Activated T-helper 2 cell treated with anti-CD3 and anti-CD28 coated beads, Interferon-gamma antibody, Interleukin-2, Interleukin-4, amounts not matched to agents 10 μg/mL and 5 μg/mL and 100 μg/mL, durations not matched to agents 14 hours and 24 hours and 36 hours (primary cell): ENCODE measurements around the gene APBA2. TPM values are rescaled to one million over a fixed set of nuclear protein-coding genes. Genes with fewer than 3 reads are reported as not detected.

Experiments used
- DNase-seq: peaks from one replicate; pipeline ENCODE4 v3.0.0; 2021; ENCODE audit warnings: low spot score
- H3K27ac Mint-ChIP-seq: one replicate; pipeline ENCODE4 v1.8.0; 2021; ENCODE audit warnings: mixed read lengths
- H3K27me3 Mint-ChIP-seq: one replicate; pipeline ENCODE4 v1.8.0; 2021; ENCODE audit warnings: low read depth, mixed read lengths
- H3K36me3 Mint-ChIP-seq: one replicate; pipeline ENCODE4 v1.8.0; 2021; ENCODE audit warnings: low read depth, mixed read lengths
- H3K4me1 Mint-ChIP-seq: one replicate; pipeline ENCODE4 v1.8.0; 2021; ENCODE audit warnings: low read depth, mixed read lengths
- H3K4me3 Mint-ChIP-seq: one replicate; pipeline ENCODE4 v1.8.0; 2021; ENCODE audit warnings: low read depth, mild to moderate bottlenecking, moderate library complexity, mixed read lengths
- H3K9me3 Mint-ChIP-seq: one replicate; pipeline ENCODE4 v1.8.0; 2021; ENCODE audit warnings: mixed read lengths
- intact Hi-C: fragments of 100-400 bp; cut with micrococcal nuclease; formaldehyde crosslinking; loops from one replicate; pipeline ENCODE4 v1.15.1; 2023
- total RNA-seq: library from RNA; stranded (reverse); gene quantifications from 2 replicates; pipeline ENCODE4 v1.2.3, GENCODE V29; 2022

The APBA2 gene
- total RNA-seq, 1 donor from 2014 or later = 1.2 TPM

DNA sequence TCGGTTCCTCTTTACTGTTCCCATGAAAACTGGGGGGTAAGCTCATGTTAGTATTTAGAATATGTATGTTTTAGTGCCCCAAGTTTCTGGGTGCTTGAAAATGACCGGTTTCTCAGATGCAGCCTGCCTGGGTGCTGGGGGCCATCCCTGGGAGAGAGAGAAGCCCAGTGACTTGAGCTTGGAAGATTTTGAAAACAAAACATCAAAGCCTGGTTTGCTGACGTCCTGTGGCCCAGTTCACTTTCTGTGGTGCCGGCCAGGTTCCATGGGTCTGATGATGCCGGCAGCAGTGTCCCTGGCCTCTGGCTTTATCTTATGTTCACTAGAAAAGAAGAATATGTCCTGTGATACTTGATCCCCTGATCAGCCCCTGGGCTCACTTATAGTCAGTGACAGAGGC lies 17.1 kb downstream of the APBA2 start:
- no peak overlapping the region for H3K4me3 Mint-ChIP-seq
- peaks cover 11% of the 10 kb centered on the region for H3K27me3 Mint-ChIP-seq
- no peaks in the 10 kb centered on the region for H3K4me1 Mint-ChIP-seq
- intact Hi-C loops = no loop called here
- H3K36me3 Mint-ChIP-seq = no peaks in the 10 kb centered on the region
- DNase-seq = no peak
- H3K9me3 Mint-ChIP-seq = no peaks in the 10 kb centered on the region
- H3K27ac Mint-ChIP-seq = no peak overlapping the region

- no peak overlapping the region for H3K4me3 Mint-ChIP-seq
- no peaks in the 10 kb centered on the region for H3K36me3 Mint-ChIP-seq
- intact Hi-C loops = no loop called here
- H3K9me3 Mint-ChIP-seq = no peaks in the 10 kb centered on the region
- no peak overlapping the region for H3K27ac Mint-ChIP-seq
- DNase-seq = no peak
- peaks cover 11% of the 10 kb centered on the region for H3K27me3 Mint-ChIP-seq
- no peaks in the 10 kb centered on the region for H3K4me1 Mint-ChIP-seq
Measured at GRCh38 chr15:28903555-28903954, 17.8 kb downstream of the APBA2 start.

GRCh38 chr15:28904003-28904402 lies 18.2 kb downstream of the APBA2 start:
- H3K4me1 Mint-ChIP-seq = no peaks in the 10 kb centered on the region
- H3K4me3 Mint-ChIP-seq = no peak overlapping the region
- DNase-seq = no peak
- no peaks in the 10 kb centered on the region for H3K36me3 Mint-ChIP-seq
- H3K27me3 Mint-ChIP-seq = peaks cover 11% of the 10 kb centered on the region
- no peak overlapping the region for H3K27ac Mint-ChIP-seq
- intact Hi-C loops = no loop called here
- H3K9me3 Mint-ChIP-seq = no peaks in the 10 kb centered on the region

DNA sequence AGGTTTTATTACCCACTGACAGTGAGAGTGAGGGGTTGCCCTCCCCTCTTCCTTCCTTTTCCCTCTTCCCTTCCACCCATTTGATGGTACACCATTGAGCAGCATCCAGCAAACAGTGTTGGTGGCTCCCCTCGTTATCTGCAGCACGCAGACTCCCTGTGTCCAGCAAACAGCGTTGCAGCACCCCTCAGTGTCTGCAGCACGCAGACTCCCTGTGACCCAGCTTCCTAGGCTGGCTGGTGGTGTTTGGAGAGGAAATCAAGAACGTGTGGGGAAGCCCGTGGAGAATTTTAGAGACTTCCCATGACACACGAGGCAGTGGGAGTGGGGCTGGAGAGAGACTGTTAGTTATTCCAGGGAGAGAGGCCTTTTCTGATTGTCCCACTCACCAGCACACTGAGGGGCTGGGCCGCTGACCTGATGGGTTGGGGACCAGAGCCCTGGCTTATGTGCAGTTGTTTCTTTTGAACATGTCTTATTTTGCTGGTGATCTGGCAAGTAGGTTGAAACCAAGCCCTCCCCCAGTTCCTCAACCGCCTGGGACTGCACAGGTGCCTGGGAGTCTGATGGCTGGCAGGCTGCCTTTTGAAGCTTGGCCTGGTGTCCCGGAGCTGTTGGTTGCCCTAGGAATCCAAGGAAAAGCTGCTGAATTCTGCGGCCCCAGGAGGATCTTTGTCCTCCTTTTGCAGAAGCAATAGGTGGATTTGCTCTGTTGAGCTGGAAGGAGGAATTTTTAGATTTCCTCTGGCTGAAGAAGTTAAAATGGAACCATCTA lies 19.0 kb downstream of the APBA2 start:
- Mint-ChIP-seq H3K4me3 (no peak overlapping the region), H3K36me3 (no peaks in the 10 kb centered on the region), H3K4me1 (no peaks in the 10 kb centered on the region), H3K27me3 (peaks cover 11% of the 10 kb centered on the region), H3K9me3 (no peaks in the 10 kb centered on the region), H3K27ac (no peak overlapping the region)
- DNase-seq = no peak
- intact Hi-C loops = no loop called here

- Mint-ChIP-seq H3K36me3 (no peaks in the 10 kb centered on the region), H3K4me3 (no peak overlapping the region)
Measured at GRCh38 chr15:28907338-28907960, 21.7 kb downstream of the APBA2 start.

DNA sequence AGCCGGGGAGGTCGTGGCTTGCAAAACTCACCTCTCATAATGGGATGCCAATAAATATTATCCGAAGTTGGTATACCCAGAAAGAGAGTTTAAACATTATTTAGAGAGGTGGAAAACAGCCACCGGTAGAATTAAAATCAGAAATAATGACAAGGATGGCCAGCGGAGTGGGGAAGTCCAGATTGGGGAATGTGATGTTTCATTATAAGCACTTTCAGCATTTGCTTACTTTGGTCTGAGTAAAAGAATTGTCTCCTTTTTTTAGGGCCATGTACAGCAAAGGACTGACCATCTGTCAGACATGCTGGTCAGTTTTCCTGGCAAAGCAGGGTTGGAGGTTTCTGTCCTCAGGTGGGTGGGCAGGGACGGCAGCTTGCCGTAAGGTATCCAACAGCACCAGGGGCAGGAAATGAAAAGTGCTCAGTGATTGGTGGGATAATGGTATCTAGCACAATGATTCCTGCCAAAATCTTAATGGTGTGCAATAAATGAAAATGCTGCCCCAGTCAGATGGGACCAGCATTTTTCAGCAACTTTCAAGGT lies 24.3 kb downstream of the APBA2 start:
- no peak overlapping the region for H3K4me3 Mint-ChIP-seq

More at GRCh38 chr15:28907338-28907960, 21.7 kb downstream of the APBA2 start:
- Mint-ChIP-seq H3K27me3 (peaks cover 11% of the 10 kb centered on the region), H3K27ac (no peak overlapping the region), H3K9me3 (no peaks in the 10 kb centered on the region), H3K4me1 (peaks cover 2% of the 10 kb centered on the region)
- no peak for DNase-seq
- intact Hi-C loops = no loop called here

DNA sequence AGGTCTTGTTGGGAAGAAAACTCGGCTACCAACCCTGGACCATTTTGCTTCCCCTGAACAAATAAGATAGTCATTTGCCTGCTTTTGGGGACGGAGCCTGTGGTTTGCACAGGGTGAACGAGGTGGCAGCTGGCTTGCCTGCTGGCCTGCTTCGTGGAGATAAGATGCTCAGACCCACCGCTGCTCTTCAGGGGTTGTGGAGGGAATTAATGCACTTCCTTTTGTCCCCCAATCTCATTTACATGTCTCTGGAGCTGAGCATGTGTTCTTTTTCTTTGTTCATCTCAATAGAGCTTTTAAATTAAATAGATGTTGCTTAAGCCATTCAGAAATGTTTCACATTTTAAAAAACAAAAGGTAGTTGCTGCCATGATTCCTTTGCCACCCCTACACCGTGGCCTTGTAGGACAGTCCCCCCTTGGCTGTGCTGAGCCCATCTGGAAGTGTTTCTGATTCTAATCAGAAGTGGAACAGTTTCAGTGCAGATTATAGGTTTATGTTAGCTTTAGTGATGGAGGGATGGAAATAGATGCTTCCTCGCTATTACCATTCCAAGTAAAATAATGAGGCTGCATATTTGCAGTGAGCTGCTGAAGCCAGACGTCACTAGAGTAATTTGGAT lies 25.6 kb downstream of the APBA2 start:
- Mint-ChIP-seq H3K9me3 (no peaks in the 10 kb centered on the region), H3K4me1 (peaks cover 2% of the 10 kb centered on the region), H3K4me3 (no peak overlapping the region), H3K36me3 (no peaks in the 10 kb centered on the region), H3K27ac (no peak overlapping the region), H3K27me3 (peaks cover 7% of the 10 kb centered on the region)
- intact Hi-C loops = no loop called here
- DNase-seq = no peak

More for the DNA sequence above, 24.3 kb downstream of the APBA2 start:
- intact Hi-C loops = no loop called here
- peaks cover 11% of the 10 kb centered on the region for H3K27me3 Mint-ChIP-seq
- H3K27ac Mint-ChIP-seq = no peak overlapping the region
- H3K9me3 Mint-ChIP-seq = no peaks in the 10 kb centered on the region
- H3K4me1 Mint-ChIP-seq = peaks cover 2% of the 10 kb centered on the region
- H3K36me3 Mint-ChIP-seq = no peaks in the 10 kb centered on the region
- DNase-seq = no peak

- H3K27me3 Mint-ChIP-seq = peaks cover under 1% of the 10 kb centered on the region
- intact Hi-C loops = no loop called here
- no peak for DNase-seq
- peaks cover 2% of the 10 kb centered on the region for H3K4me1 Mint-ChIP-seq
- H3K27ac Mint-ChIP-seq = no peak overlapping the region
- H3K4me3 Mint-ChIP-seq = no peak overlapping the region
- H3K9me3 Mint-ChIP-seq = no peaks in the 10 kb centered on the region
- no peaks in the 10 kb centered on the region for H3K36me3 Mint-ChIP-seq
Measured at GRCh38 chr15:28912422-28912821, 26.6 kb downstream of the APBA2 start.

DNA sequence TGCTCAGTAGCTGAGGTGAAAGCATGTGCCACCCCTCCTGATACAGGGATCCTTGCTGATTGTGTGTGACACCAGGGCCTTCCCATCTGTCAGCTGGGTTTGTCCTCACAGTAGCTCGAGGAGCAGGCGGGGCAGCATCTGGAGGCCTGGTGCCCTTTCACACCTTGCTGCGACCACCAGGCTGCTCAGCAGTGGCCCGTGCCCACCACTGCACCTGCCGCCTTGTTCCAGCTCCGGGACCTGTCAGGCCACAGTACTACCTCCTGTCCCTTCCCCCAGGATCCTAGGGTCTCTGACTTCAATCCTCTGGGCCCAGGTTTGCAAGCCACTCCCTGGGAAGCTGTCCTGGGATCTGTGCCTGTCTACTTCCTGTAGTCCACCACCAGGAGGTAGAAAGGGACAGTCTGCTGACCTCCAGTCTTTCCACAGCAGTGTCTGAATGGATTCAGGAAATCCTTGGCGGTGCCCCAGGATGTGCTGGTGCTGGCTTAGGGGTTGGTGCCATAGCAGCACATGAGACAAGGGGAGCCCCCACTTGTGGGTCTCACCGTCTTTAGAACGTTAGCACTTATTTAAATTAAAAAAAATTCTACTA lies 27.5 kb downstream of the APBA2 start:
- no peaks in the 10 kb centered on the region for H3K27me3 Mint-ChIP-seq
- H3K4me3 Mint-ChIP-seq = no peak overlapping the region
- peaks cover 2% of the 10 kb centered on the region for H3K4me1 Mint-ChIP-seq

DNA sequence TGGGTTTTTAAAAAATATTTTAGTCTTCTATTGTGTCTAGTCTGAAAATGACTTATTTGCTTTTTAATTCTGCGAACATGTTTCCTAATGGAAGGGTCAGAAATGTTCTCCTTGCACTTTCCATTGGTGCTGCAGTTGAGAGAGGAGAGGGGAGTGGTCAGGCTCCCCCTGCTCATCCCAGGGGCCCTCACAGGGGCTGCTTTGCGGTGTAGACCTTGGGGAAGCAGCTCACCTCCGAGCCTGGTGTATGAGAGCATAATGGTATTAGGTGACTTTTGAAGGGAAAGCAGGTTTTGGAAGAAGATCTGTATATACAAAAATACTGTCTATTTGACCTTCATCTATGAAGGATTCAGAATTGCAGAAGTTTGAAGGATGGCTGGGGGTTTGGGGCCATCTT lies 28.3 kb downstream of the APBA2 start:
- H3K27ac Mint-ChIP-seq = no peak overlapping the region
- H3K4me1 Mint-ChIP-seq = peaks cover 2% of the 10 kb centered on the region
- no peak overlapping the region for H3K4me3 Mint-ChIP-seq
- intact Hi-C loops = no loop called here
- H3K27me3 Mint-ChIP-seq = no peaks in the 10 kb centered on the region
- H3K36me3 Mint-ChIP-seq = no peaks in the 10 kb centered on the region
- DNase-seq = no peak
- no peaks in the 10 kb centered on the region for H3K9me3 Mint-ChIP-seq

More for the DNA sequence above, 27.5 kb downstream of the APBA2 start:
- Mint-ChIP-seq H3K27ac (no peak overlapping the region), H3K36me3 (no peaks in the 10 kb centered on the region), H3K9me3 (no peaks in the 10 kb centered on the region)
- DNase-seq = no peak
- intact Hi-C loops = no loop called here

GRCh38 chr15:28914483-28915023 lies 28.8 kb downstream of the APBA2 start:
- peaks cover 2% of the 10 kb centered on the region for H3K4me1 Mint-ChIP-seq
- H3K27me3 Mint-ChIP-seq = no peaks in the 10 kb centered on the region
- H3K4me3 Mint-ChIP-seq = no peak overlapping the region
- H3K9me3 Mint-ChIP-seq = no peaks in the 10 kb centered on the region
- intact Hi-C loops = no loop called here
- no peaks in the 10 kb centered on the region for H3K36me3 Mint-ChIP-seq
- DNase-seq = no peak
- no peak overlapping the region for H3K27ac Mint-ChIP-seq

DNA sequence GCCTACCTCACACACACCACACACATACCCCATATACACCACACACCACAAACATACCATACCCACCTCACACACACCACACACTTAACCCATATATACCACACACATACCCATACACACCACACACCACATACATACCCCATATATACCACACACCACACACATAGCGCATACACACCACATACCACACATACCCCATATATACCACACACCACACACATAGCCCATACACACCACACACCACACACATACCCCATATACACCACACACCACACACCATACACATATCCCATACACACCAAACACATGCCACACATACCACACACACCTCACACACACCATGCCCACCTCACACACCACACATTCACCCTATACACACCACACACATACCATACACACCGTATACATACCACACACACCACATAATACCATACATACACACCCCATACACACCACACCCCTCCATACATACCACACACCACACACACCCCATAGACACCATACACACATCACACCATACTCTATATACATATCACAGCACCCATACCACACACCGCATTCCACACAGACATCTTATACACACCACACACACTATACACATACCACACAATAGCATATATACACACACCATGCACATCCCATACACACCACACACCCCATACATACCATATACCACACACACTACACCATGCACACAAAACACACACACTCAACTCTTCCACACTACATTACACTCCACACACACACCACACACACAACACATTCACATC lies 29.5 kb downstream of the APBA2 start:
- intact Hi-C loops = no loop called here
- Mint-ChIP-seq H3K36me3 (no peaks in the 10 kb centered on the region), H3K4me1 (peaks cover 8% of the 10 kb centered on the region), H3K9me3 (no peaks in the 10 kb centered on the region), H3K27me3 (no peaks in the 10 kb centered on the region), H3K27ac (no peak overlapping the region), H3K4me3 (no peak overlapping the region)
- no peak for DNase-seq
